H9 (cell line): Measurements from ENCODE around the gene EPM2A. TPM values are rescaled to one million over a fixed set of nuclear protein-coding genes. Genes with fewer than 3 reads are reported as not detected.
A peak's percentile ranks its signal among the peaks of the same experiment; 100 is the strongest.

ENCODE experiments used
- DNase-seq: peaks from one replicate; pipeline ENCODE4 v3.0.0-alpha.2; 2017
- H2AFZ ChIP-seq: one replicate; pipeline ENCODE4 v1.6.1; 2013; ENCODE audit warnings: mild to moderate bottlenecking, low read length, control low read depth, moderate library complexity
- H2AK5ac ChIP-seq: 2 replicates; pipeline ENCODE4 v1.6.1; 2013; ENCODE audit warnings: low read length, control low read depth, mixed read lengths; ENCODE audit not compliant: insufficient read length
- H2BK120ac ChIP-seq: one replicate; pipeline ENCODE4 v1.6.1; 2013; ENCODE audit warnings: low read depth, mild to moderate bottlenecking, low read length, control low read depth, inconsistent platforms; ENCODE audit not compliant: poor library complexity, severe bottlenecking
- H2BK12ac ChIP-seq: 2 replicates; pipeline ENCODE4 v1.6.1; 2013; ENCODE audit warnings: low read length, control low read depth, mixed read lengths, low read depth; ENCODE audit not compliant: insufficient read length
- H2BK15ac ChIP-seq: 2 replicates; pipeline ENCODE4 v1.6.1; 2013; ENCODE audit warnings: low read depth, low read length, control low read depth
- H2BK20ac ChIP-seq: one replicate; pipeline ENCODE4 v1.6.1; 2013; ENCODE audit warnings: low read depth, mild to moderate bottlenecking, low read length, control low read depth, inconsistent platforms; ENCODE audit not compliant: poor library complexity, severe bottlenecking
- H2BK5ac ChIP-seq: 2 replicates; pipeline ENCODE4 v1.6.1; 2013; ENCODE audit warnings: low read length, control low read depth, mixed read lengths; ENCODE audit not compliant: insufficient read length
- H3K14ac ChIP-seq: 2 replicates; pipeline ENCODE4 v1.6.1; 2013; ENCODE audit warnings: low read length, control low read depth; ENCODE audit not compliant: insufficient read depth
- H3K18ac ChIP-seq: 2 replicates; pipeline ENCODE4 v1.6.1; 2013; ENCODE audit warnings: low read depth, mild to moderate bottlenecking, mixed read lengths, low read length, control low read depth; ENCODE audit not compliant: insufficient read length
- H3K23ac ChIP-seq: 2 replicates; pipeline ENCODE4 v1.6.1; 2013; ENCODE audit warnings: low read length, control low read depth, mixed read lengths, low read depth; ENCODE audit not compliant: insufficient read length
- H3K23me2 ChIP-seq: 2 replicates; pipeline ENCODE4 v1.6.1; 2013; ENCODE audit warnings: low read depth, mild to moderate bottlenecking, mixed read lengths, low read length, control low read depth; ENCODE audit not compliant: insufficient read length, poor library complexity, severe bottlenecking
- H3K27ac ChIP-seq: 2 replicates; pipeline ENCODE4 v1.5.1; 2013; ENCODE audit warnings: low read length, control low read depth, mixed read lengths, low read depth; ENCODE audit not compliant: insufficient read length
- H3K27me3 ChIP-seq: 2 replicates; pipeline ENCODE4 v1.6.1; 2013; ENCODE audit warnings: low read length, control low read depth, inconsistent platforms; ENCODE audit not compliant: insufficient read depth
- H3K4ac ChIP-seq: 2 replicates; pipeline ENCODE4 v1.6.1; 2013; ENCODE audit warnings: low read depth, mild to moderate bottlenecking, control low read depth, inconsistent platforms, low read length, moderate library complexity
- H3K4me1 ChIP-seq: 2 replicates; pipeline ENCODE4 v1.6.1; 2013; ENCODE audit warnings: low read length, control low read depth, inconsistent platforms; ENCODE audit not compliant: insufficient read depth
- H3K4me2 ChIP-seq: 2 replicates; pipeline ENCODE4 v1.6.1; 2013; ENCODE audit warnings: low read length, control low read depth, mixed read lengths; ENCODE audit not compliant: insufficient read length, insufficient read depth
- H3K56ac ChIP-seq: 2 replicates; pipeline ENCODE4 v1.6.1; 2013; ENCODE audit warnings: low read depth, mild to moderate bottlenecking, mixed read lengths, low read length, control low read depth; ENCODE audit not compliant: insufficient read length
- H3K79me1 ChIP-seq: 2 replicates; pipeline ENCODE4 v1.6.1; 2013; ENCODE audit warnings: low read depth, mild to moderate bottlenecking, moderate library complexity, low read length, control low read depth, inconsistent platforms; ENCODE audit not compliant: insufficient read depth, poor library complexity, severe bottlenecking
- H3K79me2 ChIP-seq: 2 replicates; pipeline ENCODE4 v1.6.1; 2013; ENCODE audit warnings: low read length, control low read depth, inconsistent platforms; ENCODE audit not compliant: insufficient read depth
- H3K9ac ChIP-seq: 2 replicates; pipeline ENCODE4 v1.6.1; 2013; ENCODE audit warnings: low read length, control low read depth, mixed read lengths; ENCODE audit not compliant: insufficient read length; ENCODE audit errors: extremely low read depth
- H3K9me3 ChIP-seq: one replicate; pipeline ENCODE4 v1.6.1; 2013; ENCODE audit warnings: low read depth, low read length, inconsistent platforms; ENCODE audit not compliant: control insufficient read depth
- H3T11ph ChIP-seq: one replicate; pipeline ENCODE4 v1.6.1; 2013; ENCODE audit warnings: mild to moderate bottlenecking, low read length, control low read depth, inconsistent platforms
- H4K20me1 ChIP-seq: one replicate; pipeline ENCODE4 v1.6.1; 2013; ENCODE audit not compliant: control insufficient read depth, insufficient read length, insufficient read depth
- H4K5ac ChIP-seq: 2 replicates; pipeline ENCODE4 v1.6.1; 2013; ENCODE audit warnings: low read depth, mild to moderate bottlenecking, mixed read lengths, low read length, control low read depth; ENCODE audit not compliant: insufficient read length
- H4K8ac ChIP-seq: replicated peaks from 2 replicates; pipeline ENCODE4 v1.6.1; 2013; ENCODE audit warnings: low read length, control low read depth, mixed read lengths, low read depth; ENCODE audit not compliant: insufficient read length
- H4K91ac ChIP-seq: 2 replicates; pipeline ENCODE4 v1.6.1; 2013; ENCODE audit warnings: low read depth, mild to moderate bottlenecking, moderate library complexity, mixed read lengths, low read length, control low read depth; ENCODE audit not compliant: insufficient read length
- H3K27ac Mint-ChIP-seq, 3 experiments: 2 replicates in 2 of 3; 3 replicates in 1 of 3; pipeline ENCODE4 v1.8.0; 2020 to 2021; ENCODE audit warnings: mixed read lengths in 3 of 3, mild to moderate bottlenecking in 1 of 3, moderate library complexity in 1 of 3
- H3K27me3 Mint-ChIP-seq: 2 replicates; pipeline ENCODE4 v1.8.0; 2021; ENCODE audit warnings: low read depth, mild to moderate bottlenecking, moderate library complexity, mixed read lengths
- H3K36me3 Mint-ChIP-seq, 3 experiments: 2 replicates in 2 of 3; 3 replicates in 1 of 3; pipeline ENCODE4 v1.8.0; 2020 to 2021; ENCODE audit warnings: low read depth in 3 of 3, mixed read lengths in 3 of 3; ENCODE audit not compliant: insufficient read depth in 1 of 3
- H3K4me1 Mint-ChIP-seq, 2 experiments: 2 replicates each; pipeline ENCODE4 v1.8.0; 2020; ENCODE audit warnings: mixed read lengths in 2 of 2
- H3K4me3 Mint-ChIP-seq, 2 experiments: 2 replicates in 1 of 2; 3 replicates in 1 of 2; pipeline ENCODE4 v1.8.0; 2020 to 2021; ENCODE audit warnings: mild to moderate bottlenecking in 2 of 2, mixed read lengths in 2 of 2, moderate library complexity in 1 of 2
- H3K9me3 Mint-ChIP-seq, 2 experiments: 2 replicates in 1 of 2; 3 replicates in 1 of 2; pipeline ENCODE4 v1.8.0; 2020; ENCODE audit warnings: mild to moderate bottlenecking in 2 of 2, mixed read lengths in 2 of 2, moderate library complexity in 1 of 2
- CTCF ChIP-seq: fragments of 200-600 bp; sonication (generic); conservative IDR thresholded peaks from 3 replicates; pipeline ENCODE4 v1.8.0; 2021; ENCODE audit warnings: antibody characterized with exemption, mild to moderate bottlenecking
- WGBS: extraction: QIAGEN DNeasy Blood & Tissue Kit; methylation state at CpG from one replicate; pipeline ENCODE4 v1.1.7; 2013; ENCODE audit warnings: missing lambda C conversion rate, low lambda C conversion rate, mixed read lengths; ENCODE audit not compliant: insufficient read length; ENCODE audit errors: extremely low coverage; 5-methylcytosine and 5-hydroxymethylcytosine counted together
- total RNA-seq: library from RNA; stranded (reverse); gene quantifications from 2 replicates; pipeline ENCODE4 v1.2.1, GENCODE V29; 2021

EPM2A gene
- total RNA-seq, 1 experiment from 2014 or later, result 8.2 TPM

- no peak overlapping the region for H2BK12ac ChIP-seq
- no CpG with 5 or more reads among the region's 7 CpGs for WGBS
- H2BK120ac ChIP-seq, result no peak overlapping the region
- H3K79me1 ChIP-seq, result no peaks in the 10 kb centered on the region
- H4K91ac ChIP-seq, result no peak overlapping the region
- H3K18ac ChIP-seq, result no peak overlapping the region
- no peak overlapping the region for H3K14ac ChIP-seq
- H3K79me2 ChIP-seq, result no peaks in the 10 kb centered on the region
- no peak overlapping the region for H2BK15ac ChIP-seq
- H3T11ph ChIP-seq, result no peak overlapping the region
- H3K9ac ChIP-seq, result no peak overlapping the region
- TF ChIP-seq CTCF, result no peak
- no peak overlapping the region for H3K56ac ChIP-seq
- no peaks in the 10 kb centered on the region for H3K9me3 ChIP-seq
- no peak overlapping the region for H4K5ac ChIP-seq
- H2BK5ac ChIP-seq, result no peak overlapping the region
- no peaks in the 10 kb centered on the region for H3K4me1 ChIP-seq
- H4K8ac ChIP-seq, result no peak overlapping the region
- no peak overlapping the region for H3K27ac ChIP-seq
- H3K4me1 Mint-ChIP-seq, result peaks cover 10 to 17% of the 10 kb centered on the region in 2 experiments
- H3K27me3 Mint-ChIP-seq, result no peaks in the 10 kb centered on the region
- no peak overlapping the region for H3K4ac ChIP-seq
- no peak overlapping the region for H2AFZ ChIP-seq
- H3K27ac Mint-ChIP-seq, result no peak overlapping the region; a peak in 1 of 7 replicates
- DNase-seq, result no peak
- H3K4me2 ChIP-seq, result no peak overlapping the region
- H3K9me3 Mint-ChIP-seq, result peaks cover 4 to 13% of the 10 kb centered on the region in 2 experiments; a peak in 4 of 5 replicates
- no peaks in the 10 kb centered on the region for H3K27me3 ChIP-seq
- H2AK5ac ChIP-seq, result no peak overlapping the region
- no peaks in the 10 kb centered on the region for H4K20me1 ChIP-seq
- H3K36me3 Mint-ChIP-seq, result peaks cover 0 to 3% (median 0%) of the 10 kb centered on the region in 3 experiments; a peak in 2 of 7 replicates
- H2BK20ac ChIP-seq, result no peak overlapping the region
- no peak overlapping the region for H3K23ac ChIP-seq
- H3K23me2 ChIP-seq, result no peaks in the 10 kb centered on the region
- peak overlapping the region; percentile 14 to 29; a peak in 1 of 5 replicates for H3K4me3 Mint-ChIP-seq
Observed at GRCh38 chr6:145736661-145737144, 1.4 kb upstream of the EPM2A start.
